KG1 (cell line): ENCODE measurements around the gene UBE2D2.
"Not testable (repeated sequence)": the region's sequence is repeated elsewhere in the genome, so short reads cannot be mapped to it uniquely, and the experiment has no call there.

Experiments used
- DNase-seq: peaks from one replicate; lab custom pipeline; 2025; lab: John Stamatoyannopoulos, UW

Gene UBE2D2

GRCh38 chr5:139584137-139584536 is 23.0 kb downstream of the UBE2D2 start:
- DNase-seq: no peak

GRCh38 chr5:139588116-139588515 is 27.0 kb downstream of the UBE2D2 start:
- DNase-seq: not testable (repeated sequence)

GRCh38 chr5:139588962-139589361 is 27.8 kb downstream of the UBE2D2 start:
- no peak for DNase-seq

- no peak for DNase-seq
Measured at GRCh38 chr5:139592289-139592688, 31.1 kb downstream of the UBE2D2 start.

GRCh38 chr5:139593076-139593475 is 31.9 kb downstream of the UBE2D2 start:
- DNase-seq: not testable (repeated sequence)

GRCh38 chr5:139593716-139594319 is 32.7 kb downstream of the UBE2D2 start:
- DNase-seq: no peak

- DNase-seq: no peak
Measured at GRCh38 chr5:139597134-139597533, 36.0 kb downstream of the UBE2D2 start.

- DNase-seq: not testable (repeated sequence)
Measured at GRCh38 chr5:139598601-139598965, 37.4 kb downstream of the UBE2D2 start.

GRCh38 chr5:139600336-139600949 is 39.3 kb downstream of the UBE2D2 start:
- no peak for DNase-seq

GRCh38 chr5:139601429-139601828 is 40.3 kb downstream of the UBE2D2 start:
- no peak for DNase-seq

- not testable (repeated sequence) for DNase-seq
Measured at GRCh38 chr5:139601948-139602347, 40.8 kb downstream of the UBE2D2 start.

- no peak for DNase-seq
Measured at GRCh38 chr5:139605887-139606286, 44.7 kb downstream of the UBE2D2 start.

GRCh38 chr5:139611703-139612584 is 50.8 kb downstream of the UBE2D2 start:
- no peak for DNase-seq

GRCh38 chr5:139619861-139620260 is 58.7 kb downstream of the UBE2D2 start:
- DNase-seq: no peak

GRCh38 chr5:139625398-139625797 is 64.3 kb downstream of the UBE2D2 start:
- DNase-seq: not testable (repeated sequence)

GRCh38 chr5:139630855-139631254 is 69.7 kb downstream of the UBE2D2 start:
- DNase-seq: no peak

- DNase-seq: no peak
Measured at GRCh38 chr5:139631520-139632165, 70.5 kb downstream of the UBE2D2 start.

- no peak for DNase-seq
Measured at GRCh38 chr5:139633295-139634027, 72.3 kb downstream of the UBE2D2 start.

- no peak for DNase-seq
Measured at GRCh38 chr5:139634028-139634325, 72.8 kb downstream of the UBE2D2 start.

- no peak for DNase-seq
Measured at GRCh38 chr5:139634541-139634940, 73.4 kb downstream of the UBE2D2 start.

- no peak for DNase-seq
Measured at GRCh38 chr5:139635191-139635590, 74.1 kb downstream of the UBE2D2 start.

GRCh38 chr5:139635606-139636206 is 74.6 kb downstream of the UBE2D2 start:
- no peak for DNase-seq
